Liver (tissue), 3 donors: ENCODE data around the gene PREX1.

ENCODE experiments used
- ATF3 ChIP-seq: IDR thresholded peaks from 2 replicates; pipeline ENCODE4 v1.6.1; 2016; ENCODE audit warnings: antibody characterized with exemption
- CTCF ChIP-seq: fragments of 150-350 bp; IDR thresholded peaks from 2 replicates; pipeline ENCODE4 v1.5.1; 2017; ENCODE audit warnings: improper control_type of control experiment, low read depth, low read length; ENCODE audit not compliant: missing input control
- HNF4A ChIP-seq, 2 donors: conservative IDR thresholded peaks; 2 replicates each; pipeline ENCODE4 v1.6.1; 2016; ENCODE audit warnings: antibody characterized with exemption in 2 of 2, mild to moderate bottlenecking in 2 of 2
- JUND ChIP-seq, 2 donors: IDR thresholded peaks; 2 replicates each; pipeline ENCODE4 v1.6.1; 2016; ENCODE audit warnings: antibody characterized with exemption in 2 of 2
- MAX ChIP-seq: IDR thresholded peaks from 2 replicates; pipeline ENCODE4 v1.6.1; 2016; ENCODE audit warnings: antibody characterized with exemption
- REST ChIP-seq: IDR thresholded peaks from 2 replicates; pipeline ENCODE4 v1.6.1; 2016; ENCODE audit warnings: antibody characterized with exemption, mild to moderate bottlenecking
- donor health status: healthy.
- donor health status: healthy.

GRCh38 chr20:48845721-48846306 lies 18.0 kb upstream of the PREX1 start:
- TF ChIP-seq CTCF (no peak), MAX (no peak), ATF3 (no peak), REST (no peak), HNF4A (conservative IDR thresholded peaks at IDR 0.05) (no peak), JUND (IDR thresholded peaks at IDR 0.05) (no peak)
